SU-DHL-6 (cell line): ENCODE results near the gene GSK3A.

Experiments used
- EZH2phosphoT487 ChIP-seq: fragments of 200-600 bp; sonication (generic), shearing (Covaris generic); conservative IDR thresholded peaks from 2 replicates; pipeline ENCODE4 v1.6.1; 2018; ENCODE audit warnings: mild to moderate bottlenecking, antibody characterized with exemption, low read length, moderate library complexity, mixed read lengths
- TF ChIP-seq, protein P1 (sequence below): fragments of 200-600 bp; sonication (generic); IDR thresholded peaks from one replicate; pipeline ENCODE4 v1.5.1; 2017; ENCODE audit warnings: antibody characterized with exemption, mild to moderate bottlenecking, low read length, moderate library complexity; ENCODE audit not compliant: insufficient read depth, poor library complexity, severe bottlenecking

DNA sequence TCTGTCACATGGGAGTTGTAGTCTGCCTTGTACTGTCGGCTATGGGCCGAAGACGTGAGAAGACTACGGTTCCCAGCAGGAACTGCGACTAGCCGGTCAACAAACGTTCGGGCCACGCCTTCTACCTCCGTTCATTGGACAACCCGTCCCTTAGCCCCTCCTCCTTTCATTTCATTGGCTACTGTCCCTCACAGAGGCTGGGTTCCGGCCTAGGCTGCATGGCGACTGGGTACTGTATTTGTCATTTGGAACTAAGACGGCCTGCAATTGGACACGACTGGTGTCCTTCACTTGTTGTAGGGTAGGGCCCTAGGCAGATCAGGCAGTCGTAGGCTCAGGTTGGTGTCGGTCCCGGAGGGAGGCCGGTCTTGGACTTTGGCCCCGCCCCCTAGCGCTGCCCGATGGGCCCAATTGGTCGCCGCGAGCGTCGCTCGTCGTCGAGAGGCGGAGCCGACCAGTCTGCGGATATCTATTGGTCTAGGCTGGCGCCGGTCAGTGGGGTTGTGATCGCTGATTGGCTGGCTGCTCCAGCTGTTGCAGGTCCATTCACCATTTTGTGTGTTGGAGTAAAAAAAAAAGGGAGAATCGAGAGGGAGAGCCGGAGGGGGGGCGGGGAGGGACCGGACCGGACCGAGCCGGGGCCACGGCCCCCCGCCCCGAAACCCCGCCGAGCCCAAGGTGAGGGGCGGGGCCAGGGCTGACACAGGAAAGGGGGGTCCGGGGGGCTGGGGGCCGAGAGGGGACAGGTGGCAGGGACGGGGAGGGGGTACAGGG lies 26.5 kb upstream of the GSK3A start, which contains the start of gene CIC:
- TF ChIP-seq, protein P1, sequence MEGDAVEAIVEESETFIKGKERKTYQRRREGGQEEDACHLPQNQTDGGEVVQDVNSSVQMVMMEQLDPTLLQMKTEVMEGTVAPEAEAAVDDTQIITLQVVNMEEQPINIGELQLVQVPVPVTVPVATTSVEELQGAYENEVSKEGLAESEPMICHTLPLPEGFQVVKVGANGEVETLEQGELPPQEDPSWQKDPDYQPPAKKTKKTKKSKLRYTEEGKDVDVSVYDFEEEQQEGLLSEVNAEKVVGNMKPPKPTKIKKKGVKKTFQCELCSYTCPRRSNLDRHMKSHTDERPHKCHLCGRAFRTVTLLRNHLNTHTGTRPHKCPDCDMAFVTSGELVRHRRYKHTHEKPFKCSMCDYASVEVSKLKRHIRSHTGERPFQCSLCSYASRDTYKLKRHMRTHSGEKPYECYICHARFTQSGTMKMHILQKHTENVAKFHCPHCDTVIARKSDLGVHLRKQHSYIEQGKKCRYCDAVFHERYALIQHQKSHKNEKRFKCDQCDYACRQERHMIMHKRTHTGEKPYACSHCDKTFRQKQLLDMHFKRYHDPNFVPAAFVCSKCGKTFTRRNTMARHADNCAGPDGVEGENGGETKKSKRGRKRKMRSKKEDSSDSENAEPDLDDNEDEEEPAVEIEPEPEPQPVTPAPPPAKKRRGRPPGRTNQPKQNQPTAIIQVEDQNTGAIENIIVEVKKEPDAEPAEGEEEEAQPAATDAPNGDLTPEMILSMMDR: no peak
- TF ChIP-seq EZH2phosphoT487: no peak
